Tibial nerve (tissue), 4 donors: ENCODE measurements around the gene ITIH3. TPM values are rescaled to one million over a fixed set of nuclear protein-coding genes. Genes with fewer than 3 reads are reported as not detected.
"Not testable (repeated sequence)": the region's sequence is repeated elsewhere in the genome, so short reads cannot be mapped to it uniquely, and the experiment has no call there.

Source experiments
- DNase-seq, 2 donors: peaks; one replicate each; pipeline ENCODE4 v3.0.0-alpha.2; 2019; ENCODE audit warnings: low spot score in 2 of 2
- H3K27ac ChIP-seq, 4 donors: fragments of 200-600 bp; sonication (generic) in 3 of 4; one replicate each; pipeline ENCODE4 v1.5.1; 2017 to 2019; ENCODE audit warnings: mild to moderate bottlenecking in 1 of 4
- H3K27me3 ChIP-seq, 2 donors: fragments of 200-600 bp; sonication (generic) in 1 of 2; one replicate each; pipeline versions ENCODE4 v1.5.1 to v1.6.0; 2017 to 2019
- H3K36me3 ChIP-seq, 3 donors: fragments of 200-600 bp; sonication (generic); one replicate each; pipeline ENCODE4 v1.5.1; 2018 to 2019
- H3K4me1 ChIP-seq, 4 donors: fragments of 200-600 bp; sonication (generic) in 3 of 4; one replicate each; pipeline ENCODE4 v1.5.1; 2017 to 2019
- H3K4me3 ChIP-seq, 4 donors: fragments of 200-600 bp; sonication (generic) in 3 of 4; one replicate each; pipeline ENCODE4 v1.5.1; 2017 to 2019; ENCODE audit warnings: mild to moderate bottlenecking in 1 of 4, moderate library complexity in 1 of 4
- H3K9me3 ChIP-seq, 4 donors: fragments of 200-600 bp; sonication (generic) in 3 of 4; one replicate each; pipeline ENCODE4 v1.5.1; 2017 to 2019
- CTCF ChIP-seq, 5 experiments: fragments of 200-600 bp in 3 of 5; fragments of 450-650 bp in 2 of 5; sonication (generic) in 3 of 5; IDR thresholded peaks; one replicate each; pipeline ENCODE4 v1.5.1; 2016 to 2019; ENCODE audit warnings: antibody characterized with exemption in 5 of 5, mild to moderate bottlenecking in 3 of 5, moderate library complexity in 2 of 5
- EP300 ChIP-seq, 2 donors: sonication (generic); formaldehyde crosslinking; IDR thresholded peaks; one replicate each; pipeline ENCODE4 v1.6.1; 2017; ENCODE audit warnings: antibody characterized with exemption in 2 of 2, mild to moderate bottlenecking in 1 of 2
- POLR2A ChIP-seq, 2 donors: fragments of 450-650 bp; IDR thresholded peaks; one replicate each; pipeline ENCODE4 v1.6.1; 2017; ENCODE audit warnings: antibody characterized with exemption in 2 of 2, mild to moderate bottlenecking in 2 of 2, moderate library complexity in 2 of 2
- WGBS, 2 donors: methylation state at CpG; one replicate each; pipeline ENCODE4 v1.1.5; 2018; 5-methylcytosine and 5-hydroxymethylcytosine counted together
- total RNA-seq, 4 donors: library from RNA; depleted of rRNA; stranded (reverse); fragments of >200 nt; gene quantifications; one replicate each; pipeline ENCODE4 v1.1.0, GENCODE V29; 2016

Gene ITIH3
- total RNA-seq, 4 donors from 2014 or later: 9.4 to 29.6 (median 20.1) TPM

- no peak for DNase-seq
- Histone ChIP-seq H3K4me3 (no peak overlapping the region), H3K36me3 (peaks cover 0 to under 1% (median 0%) of the 10 kb centered on the region in 3 donors), H3K4me1 (peaks cover 0 to 24% (median 9%) of the 10 kb centered on the region in 4 donors), H3K9me3 (no peaks in the 10 kb centered on the region), H3K27me3 (no peaks in the 10 kb centered on the region), H3K27ac (no peak overlapping the region)
- 90 to 93% methylated on average over 13 of the region's 13 CpGs for WGBS, 2 donors
- TF ChIP-seq CTCF (IDR thresholded peaks at IDR 0.05) (no peak), EP300 (IDR thresholded peaks at IDR 0.05) (no peak), POLR2A (IDR thresholded peaks at IDR 0.05) (no peak)
Measured at GRCh38 chr3:52773361-52774065, 21.1 kb upstream of the ITIH3 start.

- WGBS, 2 donors: 75 to 85% methylated on average over 8 of the region's 8 CpGs
- no peaks in the 10 kb centered on the region for H3K9me3 ChIP-seq
- H3K36me3 ChIP-seq: no peaks in the 10 kb centered on the region
- TF ChIP-seq POLR2A (IDR thresholded peaks at IDR 0.05) (no peak), EP300 (IDR thresholded peaks at IDR 0.05) (no peak), CTCF (IDR thresholded peaks at IDR 0.05) (no peak)
- no peak overlapping the region for H3K4me3 ChIP-seq
- DNase-seq: peak in 1 of 2 donors; percentile 0
- no peak overlapping the region for H3K27ac ChIP-seq
- peaks cover 0 to 18% (median 9%) of the 10 kb centered on the region in 4 donors for H3K4me1 ChIP-seq
- H3K27me3 ChIP-seq: no peaks in the 10 kb centered on the region
Measured at GRCh38 chr3:52774066-52774713, 20.4 kb upstream of the ITIH3 start.

- peak; percentile 13 to 23 for DNase-seq
- TF ChIP-seq EP300 (IDR thresholded peaks at IDR 0.05) (no peak), POLR2A (IDR thresholded peaks at IDR 0.05) (no peak), CTCF (IDR thresholded peaks at IDR 0.05) (no peak)
- WGBS, 2 donors: 47 to 52% methylated on average over 6 of the region's 6 CpGs
- H3K9me3 ChIP-seq: no peaks in the 10 kb centered on the region
- H3K4me3 ChIP-seq: no peak overlapping the region
- H3K27me3 ChIP-seq: no peaks in the 10 kb centered on the region
- H3K27ac ChIP-seq: no peak overlapping the region
- no peaks in the 10 kb centered on the region for H3K36me3 ChIP-seq
- H3K4me1 ChIP-seq: peaks cover 0 to 8% (median 2%) of the 10 kb centered on the region in 4 donors
Measured at GRCh38 chr3:52774901-52775864, 19.4 kb upstream of the ITIH3 start.

GRCh38 chr3:52775877-52776276, 18.7 kb upstream of the ITIH3 start:
- no peak for TF ChIP-seq POLR2A (IDR thresholded peaks at IDR 0.05)
- TF ChIP-seq EP300 (IDR thresholded peaks at IDR 0.05): no peak
- no peak for TF ChIP-seq CTCF (IDR thresholded peaks at IDR 0.05)
- H3K36me3 ChIP-seq: no peaks in the 10 kb centered on the region
- no peak overlapping the region for H3K4me3 ChIP-seq
- WGBS, 2 donors: 54 to 58% methylated on average over 8 of the region's 8 CpGs
- no peaks in the 10 kb centered on the region for H3K27me3 ChIP-seq
- peak in 1 of 2 donors; percentile 1 for DNase-seq
- no peak overlapping the region for H3K27ac ChIP-seq
- peaks cover 0 to 8% (median 2%) of the 10 kb centered on the region in 4 donors for H3K4me1 ChIP-seq
- no peaks in the 10 kb centered on the region for H3K9me3 ChIP-seq

GRCh38 chr3:52776486-52776885, 18.1 kb upstream of the ITIH3 start:
- WGBS, 2 donors: 85 to 89% methylated on average over 6 of the region's 6 CpGs
- H3K27me3 ChIP-seq: not testable (repeated sequence)
- peak in 1 of 2 donors; percentile 7 for DNase-seq

More at GRCh38 chr3:52776486-52776885, 18.1 kb upstream of the ITIH3 start:
- not testable (repeated sequence) for H3K9me3 ChIP-seq, H3K36me3 ChIP-seq, H3K4me3 ChIP-seq, H3K27ac ChIP-seq, H3K4me1 ChIP-seq
